Esophagus muscularis mucosa (tissue), 4 donors: Measurements from ENCODE around the gene EGLN3. TPM values are rescaled to one million over a fixed set of nuclear protein-coding genes. Genes with fewer than 3 reads are reported as not detected.

Source experiments
- DNase-seq: peaks from one replicate; pipeline ENCODE4 v3.0.0-alpha.2; 2017; ENCODE audit errors: extremely low spot score
- H3K27ac ChIP-seq, 4 donors: fragments of 200-600 bp; sonication (generic); replicated peaks in 1 of 4; 1 replicate in 3 of 4; 2 replicates in 1 of 4; pipeline ENCODE4 v1.5.1; 2016 to 2019; ENCODE audit warnings: mild to moderate bottlenecking in 1 of 4
- H3K27me3 ChIP-seq, 4 donors: fragments of 200-600 bp; sonication (generic); one replicate each; pipeline versions ENCODE4 v1.5.1 to v1.6.0; 2016 to 2019
- H3K36me3 ChIP-seq, 4 donors: fragments of 200-600 bp; sonication (generic); one replicate each; pipeline ENCODE4 v1.5.1; 2016 to 2019
- H3K4me1 ChIP-seq, 4 donors: fragments of 200-600 bp; sonication (generic); one replicate each; pipeline ENCODE4 v1.5.1; 2016 to 2019
- H3K4me3 ChIP-seq, 4 donors: fragments of 200-600 bp; sonication (generic); 1 replicate in 2 of 4; 2 replicates in 2 of 4; pipeline ENCODE4 v1.5.1; 2016 to 2019; ENCODE audit warnings: mild to moderate bottlenecking in 4 of 4, moderate library complexity in 1 of 4
- H3K9me3 ChIP-seq, 4 donors: fragments of 200-600 bp; sonication (generic); 1 replicate in 3 of 4; 2 replicates in 1 of 4; pipeline ENCODE4 v1.5.1; 2016 to 2019
- EP300 ChIP-seq: sonication (generic); formaldehyde crosslinking; IDR thresholded peaks from one replicate; pipeline ENCODE4 v1.6.1; 2017; ENCODE audit warnings: antibody characterized with exemption
- POLR2A ChIP-seq: fragments of 450-650 bp; IDR thresholded peaks from one replicate; pipeline ENCODE4 v1.6.1; 2017; ENCODE audit warnings: antibody characterized with exemption, moderate library complexity, mild to moderate bottlenecking, low read depth
- POLR2AphosphoS5 ChIP-seq, 2 donors: sonication (generic); formaldehyde crosslinking; IDR thresholded peaks; one replicate each; pipeline ENCODE4 v1.6.1; 2017; ENCODE audit warnings: antibody characterized with exemption in 2 of 2
- WGBS: methylation state at CpG from one replicate; pipeline ENCODE4 v1.1.5; 2018; 5-methylcytosine and 5-hydroxymethylcytosine counted together
- intact Hi-C: fragments of 100-400 bp; cut with DNase I; formaldehyde crosslinking; loops from one replicate; pipeline ENCODE4 v1.15.1; 2023
- total RNA-seq, 4 donors: library from RNA; depleted of rRNA; stranded (reverse); fragments of >200 nt; gene quantifications; one replicate each; pipeline versions ENCODE4 v1.1.0 to v1.2.1, GENCODE V29; 2016
- TF ChIP-seq, protein P1 (sequence below), 3 experiments: fragments of 200-600 bp in 2 of 3; fragments of 450-650 bp in 1 of 3; sonication (generic) in 2 of 3; IDR thresholded peaks; one replicate each; pipeline ENCODE4 v1.5.1; 2017 to 2019; ENCODE audit warnings: antibody characterized with exemption in 3 of 3, mild to moderate bottlenecking in 2 of 3, moderate library complexity in 1 of 3

Gene EGLN3
- total RNA-seq, 4 donors from 2014 or later = 24.0 to 41.1 (median 24.5) TPM

DNA sequence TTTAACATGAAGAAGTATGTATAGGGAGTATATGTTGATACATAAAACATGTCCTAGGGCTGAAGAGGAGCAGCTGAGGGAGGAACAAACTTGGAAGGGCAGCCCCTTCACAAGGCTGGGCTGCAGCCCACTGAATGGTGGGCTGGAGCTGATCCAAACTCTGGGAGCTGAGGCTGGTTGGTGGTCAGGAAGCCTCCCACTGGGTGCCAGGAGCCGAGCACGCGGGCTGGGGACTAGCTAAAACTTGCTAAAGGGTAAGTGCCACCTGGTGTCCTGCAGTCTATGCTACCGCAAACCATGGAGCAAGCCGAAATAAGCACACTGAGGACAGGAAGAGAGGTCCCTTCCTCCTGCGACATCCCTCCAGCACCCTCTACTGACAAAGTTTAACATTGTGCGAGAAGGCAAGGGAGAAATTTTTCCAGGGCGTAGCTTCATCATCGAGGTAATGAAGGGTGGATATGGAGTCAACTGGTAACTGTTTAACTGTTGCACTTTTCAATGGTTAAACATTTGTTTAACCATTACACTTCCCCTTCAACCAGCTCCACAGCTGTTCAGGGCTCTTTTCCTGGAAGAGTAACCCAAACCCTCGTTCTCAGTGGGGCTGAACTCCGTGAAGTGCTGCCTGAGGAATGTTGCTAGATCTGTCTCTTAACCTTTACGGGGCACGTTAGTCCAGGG is 42.2 kb downstream of the EGLN3 start:
- Histone ChIP-seq H3K9me3 (no peaks in the 10 kb centered on the region), H3K4me1 (no peaks in the 10 kb centered on the region), H3K27ac (no peak overlapping the region), H3K36me3 (no peaks in the 10 kb centered on the region), H3K27me3 (no peaks in the 10 kb centered on the region), H3K4me3 (no peak overlapping the region)
- intact Hi-C loops = no loop called here
- no peak for DNase-seq
- TF ChIP-seq, protein P1, sequence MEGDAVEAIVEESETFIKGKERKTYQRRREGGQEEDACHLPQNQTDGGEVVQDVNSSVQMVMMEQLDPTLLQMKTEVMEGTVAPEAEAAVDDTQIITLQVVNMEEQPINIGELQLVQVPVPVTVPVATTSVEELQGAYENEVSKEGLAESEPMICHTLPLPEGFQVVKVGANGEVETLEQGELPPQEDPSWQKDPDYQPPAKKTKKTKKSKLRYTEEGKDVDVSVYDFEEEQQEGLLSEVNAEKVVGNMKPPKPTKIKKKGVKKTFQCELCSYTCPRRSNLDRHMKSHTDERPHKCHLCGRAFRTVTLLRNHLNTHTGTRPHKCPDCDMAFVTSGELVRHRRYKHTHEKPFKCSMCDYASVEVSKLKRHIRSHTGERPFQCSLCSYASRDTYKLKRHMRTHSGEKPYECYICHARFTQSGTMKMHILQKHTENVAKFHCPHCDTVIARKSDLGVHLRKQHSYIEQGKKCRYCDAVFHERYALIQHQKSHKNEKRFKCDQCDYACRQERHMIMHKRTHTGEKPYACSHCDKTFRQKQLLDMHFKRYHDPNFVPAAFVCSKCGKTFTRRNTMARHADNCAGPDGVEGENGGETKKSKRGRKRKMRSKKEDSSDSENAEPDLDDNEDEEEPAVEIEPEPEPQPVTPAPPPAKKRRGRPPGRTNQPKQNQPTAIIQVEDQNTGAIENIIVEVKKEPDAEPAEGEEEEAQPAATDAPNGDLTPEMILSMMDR (IDR thresholded peaks at IDR 0.05) = no peak
- TF ChIP-seq EP300 (no peak), POLR2A (no peak), POLR2AphosphoS5 (IDR thresholded peaks at IDR 0.05) (no peak)
- 97% methylated on average over 12 of the region's 13 CpGs for WGBS

DNA sequence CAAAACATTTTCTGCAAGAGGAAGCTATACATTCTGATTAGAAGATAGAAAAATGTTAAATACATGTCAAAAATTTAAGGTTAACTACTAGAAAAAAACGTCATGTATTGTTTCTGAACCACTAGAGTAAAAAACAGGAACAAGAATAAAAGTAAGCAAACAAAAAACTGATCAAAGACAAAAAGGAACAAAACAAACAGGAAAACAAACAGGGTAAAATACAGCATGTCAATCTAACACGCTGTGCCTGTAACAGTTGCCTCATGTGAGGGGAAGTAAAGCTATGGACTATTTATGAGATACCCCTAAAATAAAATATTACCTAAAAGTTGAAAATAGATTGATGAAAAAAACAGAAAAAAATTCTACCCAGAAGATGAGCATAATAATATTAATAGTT is 43.9 kb downstream of the EGLN3 start:
- Histone ChIP-seq H3K4me1 (no peaks in the 10 kb centered on the region), H3K27ac (no peak overlapping the region), H3K9me3 (no peaks in the 10 kb centered on the region), H3K27me3 (no peaks in the 10 kb centered on the region), H3K36me3 (no peaks in the 10 kb centered on the region), H3K4me3 (no peak overlapping the region)
- WGBS = 69% methylated on average over 2 of the region's 2 CpGs
- TF ChIP-seq, protein P1 (IDR thresholded peaks at IDR 0.05) = no peak
- no peak for TF ChIP-seq POLR2AphosphoS5 (IDR thresholded peaks at IDR 0.05)
- no peak for TF ChIP-seq POLR2A
- TF ChIP-seq EP300 = no peak
- intact Hi-C loops = no loop called here
- no peak for DNase-seq

DNA sequence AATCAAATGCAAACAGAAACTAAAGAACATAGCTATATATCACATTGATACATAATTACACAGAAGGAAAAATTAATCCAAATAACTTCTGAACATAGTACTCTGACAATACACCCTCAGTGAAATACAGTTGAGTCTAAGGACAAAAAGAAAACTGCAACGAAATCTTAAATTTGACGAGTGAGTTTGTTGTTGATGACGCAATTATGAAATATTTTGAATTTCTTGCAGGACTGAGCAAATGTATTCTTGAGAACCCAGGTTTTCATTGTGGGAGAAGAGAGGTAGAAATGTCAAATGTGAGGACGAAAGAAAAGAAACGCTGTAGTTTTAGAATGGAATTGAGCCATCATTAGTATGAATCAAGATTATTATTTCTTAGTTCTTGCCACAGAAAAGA is 46.3 kb downstream of the EGLN3 start:
- Histone ChIP-seq H3K4me1 (no peaks in the 10 kb centered on the region), H3K27ac (no peak overlapping the region), H3K36me3 (no peaks in the 10 kb centered on the region), H3K9me3 (no peaks in the 10 kb centered on the region), H3K27me3 (no peaks in the 10 kb centered on the region), H3K4me3 (no peak overlapping the region)
- TF ChIP-seq, protein P1 (IDR thresholded peaks at IDR 0.05) = no peak
- TF ChIP-seq POLR2A (no peak), POLR2AphosphoS5 (IDR thresholded peaks at IDR 0.05) (no peak), EP300 (no peak)
- 94% methylated on average over 5 of the region's 5 CpGs for WGBS
- intact Hi-C loops = no loop called here
- DNase-seq = no peak

DNA sequence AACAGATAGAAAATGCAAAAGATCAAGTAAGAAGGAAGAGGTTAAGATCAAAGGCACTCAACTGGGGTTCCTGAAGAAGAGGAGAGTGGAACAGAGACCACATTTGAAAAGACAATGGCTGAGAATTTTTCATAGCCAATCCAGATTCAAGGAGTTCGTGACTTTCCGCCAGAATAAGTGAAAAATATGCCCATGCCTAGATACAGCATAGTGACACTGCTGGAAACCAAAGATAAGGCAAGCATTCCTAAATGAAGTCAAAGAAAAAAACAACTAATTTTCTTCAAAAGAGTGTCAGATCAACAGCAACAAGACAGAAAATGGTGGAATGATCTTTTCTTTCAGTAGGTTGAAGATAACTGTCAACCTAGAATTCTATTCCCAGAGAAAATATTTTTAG is 47.5 kb downstream of the EGLN3 start:
- no peak for TF ChIP-seq POLR2AphosphoS5 (IDR thresholded peaks at IDR 0.05)
- TF ChIP-seq EP300 = no peak
- TF ChIP-seq, protein P1 (IDR thresholded peaks at IDR 0.05) = no peak
- no peak for TF ChIP-seq POLR2A
- Histone ChIP-seq H3K36me3 (no peaks in the 10 kb centered on the region), H3K27ac (no peak overlapping the region), H3K9me3 (no peaks in the 10 kb centered on the region), H3K4me1 (no peaks in the 10 kb centered on the region), H3K27me3 (no peaks in the 10 kb centered on the region), H3K4me3 (no peak overlapping the region)
- 89% methylated on average over 2 of the region's 2 CpGs for WGBS
- no peak for DNase-seq
- intact Hi-C loops = no loop called here

DNA sequence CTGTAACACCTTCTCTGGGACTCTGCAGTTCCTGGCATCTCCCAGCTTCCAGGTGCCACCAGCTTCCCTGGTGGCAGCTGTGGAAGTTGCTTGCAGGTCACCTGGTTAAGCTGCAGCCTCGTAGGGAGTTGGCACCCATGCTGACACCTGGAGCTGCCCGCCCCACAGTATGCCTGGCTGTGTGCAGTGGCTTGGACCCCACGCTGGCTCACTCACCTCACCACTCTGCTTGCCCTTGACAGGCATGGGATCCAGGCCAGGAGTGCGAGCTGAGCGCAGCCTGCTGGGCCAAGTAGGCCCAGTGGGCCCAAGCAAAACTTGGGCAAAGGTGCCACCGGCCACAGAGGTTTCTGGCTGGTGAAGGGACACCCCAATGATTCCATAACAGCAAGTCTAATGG is 48.5 kb downstream of the EGLN3 start:
- H3K4me3 ChIP-seq = no peak overlapping the region
- no peaks in the 10 kb centered on the region for H3K36me3 ChIP-seq
- no peaks in the 10 kb centered on the region for H3K27me3 ChIP-seq
- H3K9me3 ChIP-seq = no peaks in the 10 kb centered on the region
- H3K27ac ChIP-seq = no peak overlapping the region
- H3K4me1 ChIP-seq = peaks cover 0 to 3% (median 0%) of the 10 kb centered on the region in 4 donors
- no peak for DNase-seq
- 95% methylated on average over 4 of the region's 6 CpGs for WGBS
- TF ChIP-seq EP300 (no peak), POLR2AphosphoS5 (IDR thresholded peaks at IDR 0.05) (no peak), POLR2A (no peak)
- TF ChIP-seq, protein P1 (IDR thresholded peaks at IDR 0.05) = no peak
- intact Hi-C loops = no loop called here
